Sigmoid colon (tissue), 7 donors: ENCODE data around the gene LAMB1. TPM values are rescaled to one million over a fixed set of nuclear protein-coding genes. Genes with fewer than 3 reads are reported as not detected.
A peak's percentile ranks its signal among the peaks of the same experiment; 100 is the strongest.

Experiments used
- DNase-seq: peaks from one replicate; pipeline ENCODE4 v3.0.0-alpha.2; 2019
- H3K27ac ChIP-seq, 4 donors: fragments of 200-600 bp; sonication (generic); one replicate each; pipeline ENCODE4 v1.5.1; 2016 to 2019; ENCODE audit warnings: mild to moderate bottlenecking in 1 of 4
- H3K27me3 ChIP-seq, 3 donors: fragments of 200-600 bp; sonication (generic); one replicate each; pipeline ENCODE4 v1.5.1; 2019; ENCODE audit warnings: mild to moderate bottlenecking in 1 of 3
- H3K36me3 ChIP-seq, 4 donors: fragments of 200-600 bp; sonication (generic); one replicate each; pipeline ENCODE4 v1.5.1; 2016 to 2019
- H3K4me1 ChIP-seq, 4 donors: fragments of 200-600 bp; sonication (generic); one replicate each; pipeline ENCODE4 v1.5.1; 2017 to 2019
- H3K4me3 ChIP-seq, 4 donors: fragments of 200-600 bp; sonication (generic); one replicate each; pipeline ENCODE4 v1.5.1; 2017 to 2019; ENCODE audit warnings: mild to moderate bottlenecking in 2 of 4, moderate library complexity in 1 of 4
- H3K9me3 ChIP-seq, 4 donors: fragments of 200-600 bp in 3 of 4; sonication (generic) in 3 of 4; one replicate each; pipeline versions ENCODE4 v1.5.1 to v1.6.1; 2013 to 2019
- CTCF ChIP-seq, 4 experiments: fragments of 450-650 bp in 3 of 4; fragments of 200-600 bp in 1 of 4; IDR thresholded peaks; one replicate each; pipeline ENCODE4 v1.5.1; 2016 to 2019; ENCODE audit warnings: antibody characterized with exemption in 4 of 4, mild to moderate bottlenecking in 3 of 4, moderate library complexity in 2 of 4
- EP300 ChIP-seq, 4 donors: sonication (generic); formaldehyde crosslinking; IDR thresholded peaks; one replicate each; pipeline ENCODE4 v1.6.1; 2017; ENCODE audit warnings: antibody characterized with exemption in 4 of 4
- POLR2A ChIP-seq, 2 donors: fragments of 450-650 bp; IDR thresholded peaks; one replicate each; pipeline ENCODE4 v1.6.1; 2016; ENCODE audit warnings: antibody characterized with exemption in 2 of 2, mild to moderate bottlenecking in 2 of 2, moderate library complexity in 2 of 2
- POLR2AphosphoS5 ChIP-seq, 4 donors: sonication (generic); formaldehyde crosslinking; IDR thresholded peaks; one replicate each; pipeline ENCODE4 v1.6.1; 2017; ENCODE audit warnings: antibody characterized with exemption in 4 of 4
- WGBS, 2 donors: extraction: QIAGEN DNeasy Blood & Tissue Kit; methylation state at CpG; one replicate each; pipeline ENCODE4 v1.1.7; 2013; 5-methylcytosine and 5-hydroxymethylcytosine counted together
- intact Hi-C: fragments of 100-400 bp; cut with DNase I; formaldehyde crosslinking; loops from one replicate; pipeline ENCODE4 v1.15.1; 2023
- polyA plus RNA-seq, 3 donors: library from polyadenylated mRNA; stranded (reverse); fragments of 200-250 nt; gene quantifications; one replicate each; pipeline ENCODE4 v1.2.3, GENCODE V29; 2013
- total RNA-seq, 4 donors: library from RNA; depleted of rRNA; stranded (reverse); fragments of >200 nt; gene quantifications; one replicate each; pipeline ENCODE4 v1.1.0, GENCODE V29; 2016
- donor health status: healthy with polysubstance abuse.
- donor health status: Bipolar disorder and iron deficiency.
- donor health status: healthy.

Gene LAMB1
- total and polyA plus RNA-seq, 7 donors: 16.9 to 246 (median 161) TPM

GRCh38 chr7:107913851-107914250 is 89.1 kb downstream of the LAMB1 start:
- H3K9me3 ChIP-seq: no peaks in the 10 kb centered on the region
- TF ChIP-seq EP300 (IDR thresholded peaks at IDR 0.05) (no peak), POLR2AphosphoS5 (IDR thresholded peaks at IDR 0.05) (no peak), POLR2A (IDR thresholded peaks at IDR 0.05) (no peak), CTCF (IDR thresholded peaks at IDR 0.05) (no peak)
- DNase-seq: no peak
- intact Hi-C loops: no loop called here
- H3K4me1 ChIP-seq: peaks cover 0 to 10% (median 7%) of the 10 kb centered on the region in 4 donors
- H3K4me3 ChIP-seq: no peak overlapping the region
- H3K36me3 ChIP-seq: peaks cover 10 to 71% (median 16%) of the 10 kb centered on the region in 4 donors
- WGBS, 2 donors: 93 to 97% methylated on average over 2 of the region's 2 CpGs
- no peak overlapping the region for H3K27ac ChIP-seq
- H3K27me3 ChIP-seq: no peaks in the 10 kb centered on the region

- no peaks in the 10 kb centered on the region for H3K9me3 ChIP-seq
- TF ChIP-seq CTCF (IDR thresholded peaks at IDR 0.05) (no peak), EP300 (IDR thresholded peaks at IDR 0.05) (no peak), POLR2A (IDR thresholded peaks at IDR 0.05) (no peak), POLR2AphosphoS5 (IDR thresholded peaks at IDR 0.05) (no peak)
- no peak overlapping the region for H3K27ac ChIP-seq
- H3K4me1 ChIP-seq: peaks cover 0 to 10% (median 3%) of the 10 kb centered on the region in 4 donors
- intact Hi-C loops: no loop called here
- WGBS, 2 donors: 70 to 97% methylated on average over 2 of the region's 2 CpGs
- H3K4me3 ChIP-seq: no peak overlapping the region
- H3K27me3 ChIP-seq: no peaks in the 10 kb centered on the region
- no peak for DNase-seq
- peaks cover 4 to 71% (median 14%) of the 10 kb centered on the region in 4 donors for H3K36me3 ChIP-seq
These were observed 91.0 kb downstream of the LAMB1 start for GRCh38 chr7:107911981-107912380.

GRCh38 chr7:107909445-107909844 is 93.5 kb downstream of the LAMB1 start:
- no peak for DNase-seq
- no peak overlapping the region for H3K4me3 ChIP-seq
- H3K27ac ChIP-seq: no peak overlapping the region
- H3K9me3 ChIP-seq: no peaks in the 10 kb centered on the region
- intact Hi-C loops: no loop called here
- TF ChIP-seq POLR2A (IDR thresholded peaks at IDR 0.05) (no peak), EP300 (IDR thresholded peaks at IDR 0.05) (no peak), POLR2AphosphoS5 (IDR thresholded peaks at IDR 0.05) (no peak), CTCF (IDR thresholded peaks at IDR 0.05) (no peak)
- H3K27me3 ChIP-seq: no peaks in the 10 kb centered on the region
- peaks cover 0 to 10% (median 5%) of the 10 kb centered on the region in 4 donors for H3K4me1 ChIP-seq
- peaks cover 12 to 79% (median 23%) of the 10 kb centered on the region in 4 donors for H3K36me3 ChIP-seq
- 91 to 95% methylated on average over 1 of the region's 1 CpG for WGBS, 2 donors

- Histone ChIP-seq H3K4me1 (peaks cover 0 to 6% (median under 1%) of the 10 kb centered on the region in 4 donors), H3K27ac (peak overlapping the region in 1 of 4 donors; percentile 48), H3K36me3 (peaks cover 12 to 95% (median 31%) of the 10 kb centered on the region in 4 donors), H3K27me3 (no peaks in the 10 kb centered on the region), H3K4me3 (no peak overlapping the region), H3K9me3 (no peaks in the 10 kb centered on the region)
- no peak for DNase-seq
- 92 to 95% methylated on average over 2 of the region's 2 CpGs for whole genome bisulfite sequencing, 2 donors
- intact Hi-C loops: no loop called here
- TF ChIP-seq POLR2A (IDR thresholded peaks at IDR 0.05) (no peak), EP300 (IDR thresholded peaks at IDR 0.05) (no peak), POLR2AphosphoS5 (IDR thresholded peaks at IDR 0.05) (no peak)
These were observed 95.2 kb downstream of the LAMB1 start for GRCh38 chr7:107907790-107908189.

GRCh38 chr7:107902381-107902780 is 100.6 kb downstream of the LAMB1 start:
- intact Hi-C loops: no loop called here
- Histone ChIP-seq H3K36me3 (peaks cover 12 to 45% (median 27%) of the 10 kb centered on the region in 4 donors), H3K9me3 (no peaks in the 10 kb centered on the region), H3K27me3 (no peaks in the 10 kb centered on the region), H3K4me1 (peaks cover 0 to 49% (median 31%) of the 10 kb centered on the region in 4 donors), H3K27ac (peak overlapping the region in 1 of 4 donors; percentile 9), H3K4me3 (no peak overlapping the region)
- no peak for DNase-seq
- no peak for TF ChIP-seq POLR2A (IDR thresholded peaks at IDR 0.05)
- no peak for TF ChIP-seq CTCF (IDR thresholded peaks at IDR 0.05)
- no peak for TF ChIP-seq EP300 (IDR thresholded peaks at IDR 0.05)
- no peak for TF ChIP-seq POLR2AphosphoS5 (IDR thresholded peaks at IDR 0.05)
